HG03558 (cell line): ENCODE measurements around the gene CLDN6.

Experiments used
- ATAC-seq: cut with Tn5 transposase; IDR thresholded peaks from one replicate; pipeline ENCODE4 v1.9.1; 2021; ENCODE audit warnings: moderate number of reproducible peaks; ENCODE audit not compliant: unreplicated experiment; ENCODE audit errors: extremely low read depth

Gene CLDN6

DNA sequence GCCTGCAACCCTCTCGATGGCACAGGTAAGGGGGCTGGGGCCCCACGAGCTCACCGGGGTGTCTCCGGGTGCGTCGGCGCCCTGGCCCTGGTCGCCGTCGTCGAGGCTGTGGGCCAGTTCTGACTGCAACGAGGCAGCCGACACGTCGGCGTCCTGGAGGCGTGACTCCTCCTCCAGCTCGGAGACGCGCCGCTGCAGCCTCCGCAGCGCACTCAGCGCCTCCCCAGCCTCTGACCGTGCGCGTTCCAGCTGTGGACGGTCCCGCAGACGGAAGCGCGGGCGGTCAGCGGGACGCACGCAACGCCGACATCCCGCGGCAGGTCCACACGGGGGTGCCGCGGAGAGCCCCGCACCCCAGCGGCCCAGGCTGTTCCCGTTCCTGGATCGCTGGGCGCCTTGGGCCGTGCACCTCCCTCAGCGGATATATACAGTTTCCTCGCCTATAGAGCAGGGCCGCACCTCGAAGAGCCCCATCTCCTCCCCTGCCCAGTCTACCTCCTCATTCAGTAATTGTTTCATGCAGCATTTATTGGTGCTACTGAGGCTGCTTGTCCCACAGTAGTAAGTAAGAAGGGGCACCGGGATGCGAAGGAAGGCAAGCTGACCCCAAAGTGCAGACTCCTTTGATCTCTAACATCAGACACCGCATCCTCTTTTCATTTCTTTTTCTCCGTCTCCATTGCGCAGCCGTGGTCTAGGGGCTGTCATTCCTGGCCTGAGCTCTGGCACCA is 11.7 kb upstream of the CLDN6 start:
- ATAC-seq: no peak

DNA sequence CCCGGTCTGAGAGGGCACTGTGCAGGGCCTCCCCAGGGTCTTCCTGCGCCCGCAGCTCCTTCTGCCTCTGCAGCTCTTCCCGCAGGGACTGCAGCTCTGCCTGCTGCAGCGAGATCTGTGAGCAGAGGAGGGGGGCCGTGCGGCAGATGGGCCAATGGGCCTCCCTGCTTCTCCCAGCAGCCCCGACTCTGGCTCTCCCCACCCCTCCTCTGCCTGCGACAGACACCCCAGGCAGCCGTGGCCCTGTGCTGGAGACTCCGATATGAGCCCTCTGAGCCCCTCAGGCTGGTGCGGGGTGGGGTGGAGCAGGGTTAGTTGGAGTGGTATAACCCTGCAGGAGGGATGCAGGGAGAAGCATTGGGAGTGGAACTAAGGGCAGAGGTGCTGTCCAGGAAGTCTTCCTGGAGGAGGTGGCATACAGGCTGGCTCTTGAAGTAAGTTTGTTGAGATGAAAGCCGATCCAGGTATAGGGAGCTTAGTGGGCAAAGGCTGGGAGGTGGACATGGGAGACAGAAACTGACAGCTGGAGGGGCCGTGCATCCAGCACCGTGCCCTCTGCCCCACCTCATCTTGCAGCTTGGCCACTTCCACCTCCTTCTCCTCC is 10.8 kb upstream of the CLDN6 start:
- ATAC-seq: no peak

GRCh38 chr16:3027983-3028715 is 10.2 kb upstream of the CLDN6 start:
- no peak for ATAC-seq

DNA sequence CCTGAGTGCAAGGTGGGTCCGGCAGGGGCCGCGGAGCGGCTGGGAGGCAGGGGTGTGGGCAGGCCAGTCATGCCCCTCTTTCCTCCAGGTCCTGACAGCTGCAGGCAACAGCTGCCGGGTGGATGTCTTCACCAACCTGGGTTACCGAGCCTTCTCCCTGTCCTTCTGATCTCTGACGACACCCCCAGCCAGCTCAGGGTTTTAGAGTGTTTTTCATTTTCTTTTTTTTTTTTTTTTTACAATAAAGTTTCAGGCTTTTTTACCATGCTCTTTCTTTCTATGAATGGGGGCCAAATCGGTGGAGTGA is 9.5 kb upstream of the CLDN6 start:
- ATAC-seq: no peak

DNA sequence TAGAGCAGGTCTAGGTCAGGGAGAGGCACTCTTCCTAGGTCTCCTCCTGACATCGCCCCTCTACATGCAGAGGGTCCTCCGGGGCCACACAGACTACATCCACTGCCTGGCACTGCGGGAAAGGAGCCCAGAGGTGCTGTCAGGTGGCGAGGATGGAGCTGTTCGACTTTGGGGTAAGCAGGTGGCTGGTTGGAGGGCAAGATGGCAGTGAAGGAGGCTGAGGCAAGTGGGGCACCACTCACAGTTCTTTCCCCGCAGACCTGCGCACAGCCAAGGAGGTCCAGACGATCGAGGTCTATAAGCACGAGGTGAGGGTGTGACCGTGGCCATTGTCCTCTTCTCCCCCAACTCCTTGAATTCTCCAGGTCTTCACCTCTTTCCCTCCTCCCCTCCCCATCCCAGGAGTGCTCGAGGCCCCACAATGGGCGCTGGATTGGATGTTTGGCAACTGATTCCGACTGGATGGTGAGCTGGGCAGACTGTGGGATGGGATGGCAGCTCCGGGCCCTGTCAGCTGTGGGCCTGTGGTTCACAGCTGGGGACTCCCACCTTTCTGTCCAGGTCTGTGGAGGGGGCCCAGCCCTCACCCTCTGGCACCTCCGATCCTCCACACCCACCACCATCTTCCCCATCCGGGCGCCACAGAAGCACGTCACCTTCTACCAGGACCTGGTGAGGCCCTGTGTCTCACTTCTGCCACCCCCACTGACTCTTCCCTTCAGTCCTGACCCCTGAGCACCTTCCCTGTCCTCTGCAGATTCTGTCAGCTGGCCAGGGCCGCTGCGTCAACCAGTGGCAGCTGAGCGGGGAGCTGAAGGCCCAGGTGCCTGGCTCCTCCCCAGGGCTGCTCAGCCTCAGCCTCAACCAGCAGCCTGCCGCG is 8.9 kb upstream of the CLDN6 start:
- ATAC-seq: no peak

GRCh38 chr16:3026003-3026378 is 8.0 kb upstream of the CLDN6 start:
- no peak for ATAC-seq

DNA sequence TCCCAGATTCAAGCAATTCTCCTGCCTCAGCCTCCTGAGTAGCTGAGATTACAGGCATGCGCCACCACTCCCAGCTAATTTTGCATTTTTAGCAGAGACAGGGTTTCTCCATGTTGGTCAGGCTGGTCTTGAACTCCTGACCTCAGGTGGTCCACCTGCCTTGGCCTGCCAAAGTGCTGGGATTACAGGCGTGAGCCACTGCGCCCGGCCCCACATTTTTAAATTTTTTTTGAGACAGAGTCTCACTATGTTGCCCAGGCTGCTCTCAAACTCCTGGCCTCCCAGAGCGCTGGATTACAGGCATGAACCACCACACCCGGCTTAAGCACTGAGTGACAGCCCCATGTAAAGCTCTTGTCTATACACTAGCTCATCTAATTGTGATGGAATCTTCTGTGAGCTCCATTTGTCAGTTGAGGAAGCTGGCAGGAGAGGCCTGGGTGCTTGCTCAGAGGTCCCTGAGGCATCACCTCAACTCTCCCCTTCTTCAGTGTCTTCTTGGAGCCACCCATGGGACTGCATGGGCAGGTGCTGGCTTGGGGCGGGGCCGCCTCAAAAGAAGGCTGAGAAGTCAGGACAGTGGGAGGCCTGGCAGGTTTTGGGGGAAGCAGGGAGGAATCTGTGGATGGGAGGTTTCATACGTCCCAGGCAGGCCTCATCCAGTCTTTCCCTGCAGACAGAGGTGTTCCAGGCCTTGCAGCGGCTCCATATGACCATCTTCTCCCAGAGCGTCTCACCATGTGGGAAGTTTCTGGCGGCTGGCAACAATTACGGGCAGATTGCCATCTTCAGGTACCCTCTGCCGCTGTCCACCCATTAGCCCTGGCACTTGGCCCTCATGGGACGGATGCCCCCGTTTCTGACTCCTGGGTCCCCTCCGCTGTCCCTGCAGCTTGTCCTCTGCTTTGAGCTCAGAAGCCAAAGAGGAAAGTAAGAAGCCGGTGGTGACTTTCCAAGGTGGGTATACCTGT is 7.3 kb upstream of the CLDN6 start:
- ATAC-seq: no peak

- peak; percentile 47 for ATAC-seq
Observed at GRCh38 chr16:3023669-3024478, 5.9 kb upstream of the CLDN6 start, which contains the start of the genes HCFC1R1 and THOC6. HCFC1R1 (minus strand) TSS chr16:3023942; CDS start chr16:3023941, 1 bp downstream. THOC6 (plus strand) TSS chr16:3024035; CDS start chr16:3024327, 292 bp downstream.

GRCh38 chr16:3023415-3023668 is 5.4 kb upstream of the CLDN6 start:
- ATAC-seq: no peak

DNA sequence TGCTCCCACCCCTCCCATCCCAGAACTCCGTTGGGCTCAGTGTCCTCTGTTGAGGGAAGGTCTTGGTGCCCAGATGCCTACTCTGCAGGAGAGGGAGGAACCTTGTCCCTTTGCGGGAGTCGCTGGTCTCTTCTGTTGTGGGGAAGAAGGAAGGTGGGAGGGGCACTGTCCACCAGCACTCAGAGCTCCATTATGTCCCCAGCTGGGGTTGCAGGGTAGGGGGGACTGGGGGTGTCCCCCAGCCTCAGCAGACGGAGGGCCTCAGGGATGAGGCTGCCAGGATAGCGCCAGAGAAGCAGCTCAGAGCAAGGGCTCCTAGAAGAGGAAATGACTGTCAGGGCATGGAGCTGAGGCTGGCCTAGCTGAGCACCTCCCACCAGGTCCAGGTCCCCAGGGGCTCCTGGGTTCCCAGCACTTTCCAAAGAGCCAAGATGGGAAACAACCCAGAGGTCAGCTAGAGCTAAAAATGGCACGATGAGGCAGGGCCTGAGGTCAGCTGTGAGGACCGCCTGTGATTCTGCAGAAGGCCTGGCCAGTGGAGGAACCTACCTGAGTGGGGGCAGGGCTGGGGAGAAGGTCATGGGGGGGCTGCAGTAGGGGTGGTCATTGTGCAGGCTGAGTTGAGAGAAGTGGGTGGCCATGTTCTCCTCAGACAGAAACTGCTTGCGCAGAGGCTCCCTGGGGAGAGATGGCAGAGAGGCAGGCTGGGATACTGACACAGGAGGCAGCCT is 4.9 kb upstream of the CLDN6 start:
- ATAC-seq: no peak

DNA sequence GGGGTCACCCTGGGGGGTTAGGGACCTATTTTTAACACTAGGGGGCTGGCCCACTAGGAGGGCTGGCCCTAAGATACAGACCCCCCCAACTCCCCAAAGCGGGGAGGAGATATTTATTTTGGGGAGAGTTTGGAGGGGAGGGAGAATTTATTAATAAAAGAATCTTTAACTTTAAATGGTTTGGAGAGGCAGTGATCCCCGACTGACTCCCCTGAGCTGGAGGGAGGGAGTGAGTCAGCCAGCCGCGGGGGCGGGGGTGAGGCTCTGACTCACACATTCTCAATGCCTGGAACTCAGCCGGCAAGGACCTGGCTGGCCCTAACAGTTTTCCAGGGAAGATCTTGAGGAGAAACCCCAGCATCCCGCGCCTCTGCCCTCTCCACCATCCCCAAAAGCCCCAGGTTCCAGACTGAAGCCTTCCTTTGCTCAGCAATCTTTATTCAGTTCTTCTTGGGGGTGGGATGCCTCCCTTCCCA is 4.3 kb upstream of the CLDN6 start:
- ATAC-seq: no peak

- no peak for ATAC-seq
Observed at GRCh38 chr16:3021449-3022207, 3.6 kb upstream of the CLDN6 start.

DNA sequence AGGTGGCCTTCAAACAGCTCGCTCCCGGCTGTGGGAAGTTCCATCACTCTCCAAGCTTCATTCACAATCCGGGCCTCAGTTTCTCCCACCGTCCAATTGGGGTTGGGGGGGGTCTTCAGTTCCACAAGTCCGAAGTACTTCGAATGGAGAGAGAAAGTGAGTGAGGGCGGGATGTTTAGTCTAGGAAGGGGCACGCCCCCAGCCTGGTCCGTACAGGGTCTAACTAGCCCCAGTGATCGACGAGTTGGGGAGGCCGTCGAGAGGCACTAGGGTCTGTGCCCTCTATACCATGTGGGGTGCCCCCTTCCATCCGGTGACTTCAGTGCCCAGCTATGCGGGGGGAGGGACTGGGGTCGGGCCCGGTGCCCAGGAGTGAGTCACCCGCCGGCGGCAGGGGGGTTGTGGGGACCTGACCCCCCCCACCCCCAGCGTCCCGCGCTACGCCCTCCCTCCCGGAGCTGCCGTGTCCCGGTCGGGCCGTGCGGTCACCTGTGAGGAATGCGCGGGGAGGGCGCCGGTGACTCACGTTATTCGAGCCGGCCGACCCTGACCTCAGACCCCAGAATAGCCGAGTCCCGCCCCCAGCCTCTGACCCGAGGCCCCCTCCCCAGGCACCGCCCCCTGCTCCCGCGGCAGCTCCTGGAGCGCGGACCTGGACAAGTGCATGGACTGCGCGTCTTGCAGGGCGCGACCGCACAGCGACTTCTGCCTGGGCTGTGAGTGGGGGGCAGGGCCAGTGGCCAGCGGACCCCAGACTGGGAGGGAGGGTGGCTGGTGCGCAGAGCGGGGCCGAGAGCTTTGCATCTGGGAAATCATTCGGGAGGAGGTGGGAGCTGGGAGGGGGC is 2.8 kb upstream of the CLDN6 start:
- no peak for ATAC-seq

GRCh38 chr16:3020247-3020603 is 2.2 kb upstream of the CLDN6 start, which contains the start of gene TNFRSF12A:
TNFRSF12A (plus strand) TSS chr16:3020368; CDS start chr16:3020398, 30 bp downstream.
- ATAC-seq: no peak

GRCh38 chr16:3019594-3020246 is 1.7 kb upstream of the CLDN6 start:
- no peak for ATAC-seq

DNA sequence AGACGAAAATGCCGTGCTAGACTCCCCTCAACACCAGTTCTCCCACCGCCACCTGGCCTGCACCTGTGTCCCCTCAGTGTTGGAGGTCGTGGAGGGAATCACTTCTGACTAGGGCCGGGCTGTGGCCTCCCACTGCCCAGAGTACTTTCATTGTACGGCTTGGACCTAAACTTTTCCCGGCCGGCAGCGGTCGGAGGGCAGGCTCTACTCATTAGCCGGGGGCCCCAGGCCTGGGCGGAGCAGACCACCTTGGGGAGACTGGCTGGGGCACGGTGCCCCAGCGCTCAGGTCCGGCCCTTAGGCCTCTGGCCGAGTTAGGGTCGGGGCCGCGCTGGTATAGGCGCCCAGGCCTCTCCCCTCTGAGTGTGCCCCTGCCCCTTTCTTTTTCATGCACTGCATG is 639 bp downstream of the CLDN6 start:
- no peak for ATAC-seq
